CD4-positive, alpha-beta memory T cell (primary cell): ENCODE measurements around the gene TAF1B. TPM values are rescaled to one million over a fixed set of nuclear protein-coding genes. Genes with fewer than 3 reads are reported as not detected.

Source experiments
- CTCF ChIA-PET: fragments of 350-600 bp; sonication (Branson Sonifier 250); formaldehyde crosslinking; loops from one replicate; lab custom pipeline; 2021; ENCODE audit warnings: inconsistent platforms; ENCODE audit not compliant: partially characterized antibody; lab: Charles Lee
- POLR2A ChIA-PET: fragments of 350-600 bp; sonication (Branson Sonifier 250); formaldehyde crosslinking; loops from one replicate; lab custom pipeline; 2021; ENCODE audit not compliant: partially characterized antibody; lab: Charles Lee
- DNase-seq, 5 donors: peaks; one replicate each; pipeline versions ENCODE4 v3.0.0 to v3.0.0-alpha.2; 2020 to 2022; ENCODE audit warnings: mixed read lengths in 1 of 5
- H3K27ac ChIP-seq: one replicate; pipeline ENCODE4 v1.7.0; 2013; ENCODE audit warnings: low read depth, low read length
- H3K27me3 ChIP-seq: 2 replicates; pipeline ENCODE4 v1.7.0; 2013; ENCODE audit warnings: mild to moderate bottlenecking, low read length, moderate library complexity; ENCODE audit not compliant: insufficient read depth
- H3K36me3 ChIP-seq: 2 replicates; pipeline ENCODE4 v1.7.0; 2013; ENCODE audit warnings: mild to moderate bottlenecking, low read length, moderate library complexity; ENCODE audit not compliant: insufficient read depth
- H3K4me1 ChIP-seq: 2 replicates; pipeline ENCODE4 v1.7.0; 2013; ENCODE audit warnings: mild to moderate bottlenecking, low read length, moderate library complexity; ENCODE audit not compliant: insufficient read depth
- H3K4me3 ChIP-seq, 2 donors: one replicate each; pipeline ENCODE4 v1.7.0; 2013; ENCODE audit warnings: low read length in 2 of 2, mild to moderate bottlenecking in 1 of 2
- H3K9me3 ChIP-seq, 2 donors: one replicate each; pipeline ENCODE4 v1.7.0; 2013; ENCODE audit warnings: low read length in 2 of 2, control low read depth in 1 of 2; ENCODE audit not compliant: control insufficient read depth in 1 of 2
- H3K27ac Mint-ChIP-seq, 7 donors: one replicate each; pipeline ENCODE4 v1.8.0; 2020 to 2021; ENCODE audit warnings: mixed read lengths in 7 of 7, mild to moderate bottlenecking in 6 of 7, inconsistent platforms in 3 of 7, moderate library complexity in 3 of 7
- H3K27me3 Mint-ChIP-seq, 2 donors: one replicate each; pipeline ENCODE4 v1.8.0; 2020 to 2021; ENCODE audit warnings: mixed read lengths in 2 of 2
- H3K36me3 Mint-ChIP-seq, 2 donors: one replicate each; pipeline ENCODE4 v1.8.0; 2020 to 2021; ENCODE audit warnings: mixed read lengths in 2 of 2, inconsistent platforms in 1 of 2, mild to moderate bottlenecking in 1 of 2
- H3K4me1 Mint-ChIP-seq, 4 donors: one replicate each; pipeline ENCODE4 v1.8.0; 2020 to 2021; ENCODE audit warnings: mixed read lengths in 4 of 4, mild to moderate bottlenecking in 1 of 4
- H3K4me3 Mint-ChIP-seq, 8 donors: one replicate each; pipeline ENCODE4 v1.8.0; 2020 to 2021; ENCODE audit warnings: mixed read lengths in 8 of 8, mild to moderate bottlenecking in 7 of 8, moderate library complexity in 6 of 8, inconsistent platforms in 3 of 8
- H3K9me3 Mint-ChIP-seq, 8 donors: one replicate each; pipeline ENCODE4 v1.8.0; 2020 to 2021; ENCODE audit warnings: mixed read lengths in 8 of 8, mild to moderate bottlenecking in 5 of 8, inconsistent platforms in 3 of 8, moderate library complexity in 1 of 8
- intact Hi-C: fragments of 100-400 bp; cut with micrococcal nuclease; formaldehyde crosslinking; loops from one replicate; pipeline ENCODE4 v1.15.1; 2023
- polyA plus RNA-seq, 2 donors: library from polyadenylated mRNA; unstranded; fragments of 300-500 nt; fragmentation: Illumina TruSeq; gene quantifications; one replicate each; pipeline ENCODE4 v1.2.3, GENCODE V29; 2021
- total RNA-seq, 2 experiments: library from RNA; stranded (reverse); gene quantifications; one replicate each; pipeline ENCODE4 v1.2.3, GENCODE V29; 2021

The TAF1B gene
- total and polyA plus RNA-seq, 4 experiments from 2014 or later: 4.1 to 23.9 (median 17.8) TPM

GRCh38 chr2:9968553-9969497 is 125.6 kb downstream of the TAF1B start:
- DNase-seq: no peak
- H3K9me3 ChIP-seq: no peaks in the 10 kb centered on the region
- Mint-ChIP-seq H3K9me3 (no peaks in the 10 kb centered on the region), H3K4me1 (peaks cover 13 to 17% (median 15%) of the 10 kb centered on the region in 4 donors), H3K27me3 (no peaks in the 10 kb centered on the region), H3K36me3 (no peaks in the 10 kb centered on the region), H3K4me3 (no peak overlapping the region), H3K27ac (no peak overlapping the region)
- POLR2A ChIA-PET: interaction anchor here (0.7 kb wide), 1 partner anchor 15 kb away, joined by 3 read pairs; no protein-coding TSS in a partner anchor
- no peak overlapping the region for H3K27ac ChIP-seq
- H3K27me3 ChIP-seq: no peaks in the 10 kb centered on the region
- intact Hi-C loops: no loop called here
- H3K4me3 ChIP-seq: no peak overlapping the region
- CTCF ChIA-PET: interaction anchor here (0.6 to 7.3 kb wide), 4 partner anchors 11 to 170 kb away, joined by 3 to 47 read pairs (median 4); no protein-coding TSS in a partner anchor
- peaks cover 21% of the 10 kb centered on the region for H3K4me1 ChIP-seq
- no peaks in the 10 kb centered on the region for H3K36me3 ChIP-seq

- no peaks in the 10 kb centered on the region for H3K9me3 Mint-ChIP-seq
- no peaks in the 10 kb centered on the region for H3K36me3 Mint-ChIP-seq
- Histone ChIP-seq H3K4me3 (no peak overlapping the region), H3K27ac (no peak overlapping the region), H3K36me3 (no peaks in the 10 kb centered on the region), H3K4me1 (peaks cover 10% of the 10 kb centered on the region), H3K27me3 (no peaks in the 10 kb centered on the region), H3K9me3 (no peaks in the 10 kb centered on the region)
- H3K4me3 Mint-ChIP-seq: no peak overlapping the region
- POLR2A ChIA-PET: no interaction called here
- CTCF ChIA-PET: interaction anchor here (1.1 to 7.3 kb wide), 3 partner anchors 15 to 171 kb away, joined by 3 to 47 read pairs (median 5); no protein-coding TSS in a partner anchor
- no peak for DNase-seq
- no peaks in the 10 kb centered on the region for H3K27me3 Mint-ChIP-seq
- H3K27ac Mint-ChIP-seq: no peak overlapping the region
- H3K4me1 Mint-ChIP-seq: peaks cover 5 to 9% (median 6%) of the 10 kb centered on the region in 4 donors
- intact Hi-C loops: no loop called here
Observed at GRCh38 chr2:9970200-9971044, 127.1 kb downstream of the TAF1B start.

GRCh38 chr2:9971105-9971818 is 128.0 kb downstream of the TAF1B start:
- H3K27me3 ChIP-seq: no peaks in the 10 kb centered on the region
- peaks cover 6% of the 10 kb centered on the region for H3K4me1 ChIP-seq
- POLR2A ChIA-PET: no interaction called here
- DNase-seq: no peak
- no peaks in the 10 kb centered on the region for H3K36me3 Mint-ChIP-seq
- H3K9me3 Mint-ChIP-seq: no peaks in the 10 kb centered on the region
- no peak overlapping the region for H3K4me3 ChIP-seq
- CTCF ChIA-PET: interaction anchor here (7.3 kb wide), 1 partner anchor 14 kb away, joined by 47 read pairs; no protein-coding TSS in a partner anchor
- no peak overlapping the region for H3K27ac ChIP-seq
- no peaks in the 10 kb centered on the region for H3K9me3 ChIP-seq
- H3K36me3 ChIP-seq: no peaks in the 10 kb centered on the region
- no peak overlapping the region for H3K4me3 Mint-ChIP-seq
- peaks cover 0 to 3% of the 10 kb centered on the region in 2 donors for H3K27me3 Mint-ChIP-seq
- intact Hi-C loops: no loop called here
- no peak overlapping the region for H3K27ac Mint-ChIP-seq
- peaks cover 0 to 4% (median 1%) of the 10 kb centered on the region in 4 donors for H3K4me1 Mint-ChIP-seq

GRCh38 chr2:9971890-9972289 is 128.6 kb downstream of the TAF1B start:
- intact Hi-C loops: no loop called here
- Mint-ChIP-seq H3K4me3 (no peak overlapping the region), H3K27ac (no peak overlapping the region), H3K9me3 (no peaks in the 10 kb centered on the region), H3K36me3 (no peaks in the 10 kb centered on the region), H3K4me1 (peaks cover 0 to 2% (median 0%) of the 10 kb centered on the region in 4 donors), H3K27me3 (peaks cover 0 to 6% of the 10 kb centered on the region in 2 donors)
- no peaks in the 10 kb centered on the region for H3K27me3 ChIP-seq
- H3K36me3 ChIP-seq: no peaks in the 10 kb centered on the region
- ChIA-PET POLR2A (no interaction called here), CTCF (interaction anchor here (7.3 kb wide), 1 partner anchor 13 kb away, joined by 47 read pairs; no protein-coding TSS in a partner anchor)
- peaks cover under 1% of the 10 kb centered on the region for H3K4me1 ChIP-seq
- DNase-seq: no peak
- no peak overlapping the region for H3K27ac ChIP-seq
- no peak overlapping the region for H3K4me3 ChIP-seq
- no peaks in the 10 kb centered on the region for H3K9me3 ChIP-seq

GRCh38 chr2:9972621-9973479 is 129.6 kb downstream of the TAF1B start:
- POLR2A ChIA-PET: no interaction called here
- DNase-seq: no peak
- H3K27ac Mint-ChIP-seq: no peak overlapping the region

DNA sequence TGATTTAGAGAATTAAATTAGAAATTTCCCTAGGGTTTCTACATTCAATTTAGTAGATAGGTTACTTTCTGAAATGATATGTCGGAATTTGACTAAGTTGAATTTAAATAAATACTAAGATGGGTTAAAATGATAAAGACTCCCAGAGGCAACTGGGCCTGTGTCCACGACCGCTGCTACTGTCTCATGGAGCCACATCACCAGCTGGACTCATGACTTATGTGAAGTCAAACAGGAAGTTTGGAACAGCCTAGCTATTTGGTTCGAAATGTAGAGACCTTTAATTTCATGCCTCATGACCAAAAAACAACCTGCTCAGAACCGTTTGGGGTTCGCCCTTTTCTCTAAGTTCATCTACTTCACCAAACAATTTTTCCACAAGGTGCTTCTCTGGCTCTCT is 130.4 kb downstream of the TAF1B start:
- no peaks in the 10 kb centered on the region for H3K36me3 Mint-ChIP-seq
- no peaks in the 10 kb centered on the region for H3K27me3 ChIP-seq
- H3K27me3 Mint-ChIP-seq: peaks cover 8% of the 10 kb centered on the region in 2 donors
- no peaks in the 10 kb centered on the region for H3K4me1 ChIP-seq
- intact Hi-C loops: no loop called here
- H3K36me3 ChIP-seq: no peaks in the 10 kb centered on the region
- no peak overlapping the region for H3K27ac ChIP-seq
- no peak overlapping the region for H3K27ac Mint-ChIP-seq
- H3K9me3 ChIP-seq: no peaks in the 10 kb centered on the region
- H3K4me3 ChIP-seq: no peak overlapping the region
- no peak for DNase-seq
- H3K9me3 Mint-ChIP-seq: no peaks in the 10 kb centered on the region
- CTCF ChIA-PET: interaction anchor here (4.0 kb wide), 1 partner anchor 11 kb away, joined by 23 read pairs; no protein-coding TSS in a partner anchor
- POLR2A ChIA-PET: no interaction called here
- no peak overlapping the region for H3K4me3 Mint-ChIP-seq
- no peaks in the 10 kb centered on the region for H3K4me1 Mint-ChIP-seq

More at GRCh38 chr2:9972621-9973479, 129.6 kb downstream of the TAF1B start:
- intact Hi-C loops: no loop called here
- Histone ChIP-seq H3K27me3 (no peaks in the 10 kb centered on the region), H3K27ac (no peak overlapping the region), H3K36me3 (no peaks in the 10 kb centered on the region), H3K4me3 (no peak overlapping the region), H3K4me1 (no peaks in the 10 kb centered on the region), H3K9me3 (no peaks in the 10 kb centered on the region)
- no peak overlapping the region for H3K4me3 Mint-ChIP-seq
- no peaks in the 10 kb centered on the region for H3K4me1 Mint-ChIP-seq
- CTCF ChIA-PET: interaction anchor here (7.3 kb wide), 1 partner anchor 12 kb away, joined by 47 read pairs; no protein-coding TSS in a partner anchor
- H3K27me3 Mint-ChIP-seq: peaks cover 3 to 8% of the 10 kb centered on the region in 2 donors
- no peaks in the 10 kb centered on the region for H3K9me3 Mint-ChIP-seq
- no peaks in the 10 kb centered on the region for H3K36me3 Mint-ChIP-seq
